Measurements from ENCODE around the gene SREBF1. TPM values are rescaled to one million over a fixed set of nuclear protein-coding genes. Genes with fewer than 3 reads are reported as not detected.

Gene SREBF1
- total RNA-seq, 2 experiments from 2014 or later = 218 to 229 TPM

DNA sequence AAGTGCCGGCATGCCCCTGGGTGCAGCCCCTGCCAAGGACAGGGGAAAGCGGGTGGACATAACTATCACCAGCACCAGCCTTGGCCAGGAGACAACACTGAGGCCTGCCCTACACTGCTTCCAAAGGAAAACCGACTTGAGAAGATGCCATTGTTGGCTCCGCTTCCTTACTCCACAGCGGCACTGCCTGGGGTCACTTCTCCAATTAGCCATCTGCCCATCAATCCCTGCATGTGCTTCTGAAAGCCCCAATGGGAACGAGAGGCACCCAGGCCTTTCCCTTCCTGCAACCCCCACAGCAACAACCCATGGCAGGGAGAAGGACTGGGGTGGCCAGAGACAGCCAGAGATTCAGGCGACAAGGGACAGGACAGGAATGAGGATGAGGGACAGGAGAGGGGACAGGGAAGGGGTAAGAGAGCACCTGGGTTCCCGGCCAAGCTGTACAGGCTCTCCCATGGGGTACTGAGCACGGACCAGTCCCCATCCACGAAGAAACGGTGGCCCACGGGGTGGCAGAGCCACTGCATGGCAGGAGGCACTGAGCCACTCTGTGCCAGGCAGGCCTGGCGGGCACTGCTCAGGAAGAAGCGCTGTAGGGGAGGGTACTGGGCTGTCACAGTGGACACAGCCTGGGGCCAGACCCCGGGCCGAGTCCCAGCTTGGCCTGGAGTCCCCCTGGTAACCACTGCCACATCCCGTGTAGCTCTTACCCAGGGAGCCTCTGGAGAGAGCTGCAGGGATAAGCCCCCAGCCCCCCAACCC, 21.2 kb downstream of the SREBF1 start:
- Mint-ChIP-seq H3K4me3 (no peak overlapping the region), H3K27ac (peak overlapping the region; percentile 42), H3K4me1 (peaks cover 35% of the 10 kb centered on the region), H3K9me3 (no peaks in the 10 kb centered on the region), H3K36me3 (peaks cover 26% of the 10 kb centered on the region), H3K27me3 (no peaks in the 10 kb centered on the region)
- POLR2A ChIA-PET = interaction anchor here (0.8 to 1.7 kb wide), 5 partner anchors 10 to 158 kb away, joined by 3 to 5 read pairs (median 4); no protein-coding TSS in a partner anchor
- ATAC-seq (ENCODE audit: low read depth) (no peak), DNase-seq (no peak)

DNA sequence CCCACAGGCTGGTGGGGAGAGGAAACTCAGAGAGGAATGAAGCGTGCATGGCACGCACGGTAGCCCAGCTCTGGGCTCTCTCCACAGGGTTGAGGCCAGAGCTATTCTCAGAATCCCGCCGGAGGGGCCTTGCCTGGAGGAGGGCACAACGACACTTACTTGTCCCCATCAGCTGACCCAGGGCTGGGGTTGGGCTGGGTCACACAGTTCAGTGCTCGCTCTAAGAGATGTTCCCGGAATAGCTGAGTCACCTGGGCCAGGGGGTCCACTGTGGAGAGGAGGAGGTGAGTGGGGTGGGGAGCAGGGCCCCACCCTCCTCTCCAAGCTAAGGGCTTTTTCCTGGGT, 21.8 kb downstream of the SREBF1 start:
- ATAC-seq (ENCODE audit: low read depth) = no peak
- Mint-ChIP-seq H3K4me3 (no peak overlapping the region), H3K27ac (no peak overlapping the region), H3K4me1 (peaks cover 29% of the 10 kb centered on the region), H3K36me3 (peaks cover 22% of the 10 kb centered on the region), H3K9me3 (no peaks in the 10 kb centered on the region), H3K27me3 (no peaks in the 10 kb centered on the region)
- POLR2A ChIA-PET = interaction anchor here (1.0 to 2.6 kb wide), 4 partner anchors 8 to 158 kb away, joined by 3 to 12 read pairs (median 4); no protein-coding TSS in a partner anchor
- DNase-seq = no peak

DNA sequence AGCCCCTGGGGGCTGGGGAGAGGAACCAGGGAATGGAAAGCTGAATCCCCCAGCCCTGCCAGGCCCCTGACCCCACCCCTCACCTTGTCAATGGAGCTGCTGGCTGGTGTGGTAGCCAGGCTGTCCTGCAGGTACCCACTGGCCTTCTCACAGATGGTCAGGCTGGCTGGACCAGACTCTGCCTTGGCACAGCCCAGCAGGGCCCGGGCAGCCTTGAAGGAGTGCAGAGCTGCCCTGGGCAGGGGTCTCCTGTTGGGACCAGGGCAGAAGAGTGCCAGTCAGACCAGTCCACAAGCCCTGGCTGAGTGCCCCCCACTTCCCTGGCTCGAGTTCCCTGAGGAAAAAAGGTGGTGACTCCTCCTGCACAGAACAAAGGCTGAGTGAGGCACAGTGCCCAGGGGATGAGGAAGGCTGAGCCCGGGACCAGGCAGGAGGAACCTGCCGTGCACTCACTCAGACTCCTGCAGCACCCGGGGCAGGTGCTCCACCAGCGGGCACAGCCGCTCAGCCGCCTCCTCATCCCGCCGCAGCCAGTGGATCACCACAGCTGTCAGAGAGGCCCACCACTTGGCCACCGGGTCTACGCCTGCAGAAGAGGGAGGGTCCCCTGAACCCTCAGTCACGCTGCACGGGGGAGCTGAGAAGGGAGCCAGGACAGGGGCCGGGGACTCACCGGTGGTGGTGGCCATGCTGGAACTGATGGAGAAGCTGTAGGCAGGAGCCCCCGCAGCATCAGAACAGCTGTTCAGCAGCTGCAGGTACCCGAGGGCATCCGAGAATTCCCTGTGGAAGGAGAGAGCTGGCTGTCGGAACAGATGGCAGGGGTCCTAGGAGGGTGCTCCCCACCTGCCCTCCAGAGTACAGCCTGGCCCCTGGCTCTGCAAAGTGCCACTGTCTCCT, 22.4 kb downstream of the SREBF1 start:
- ATAC-seq (ENCODE audit: low read depth) = no peak
- POLR2A ChIA-PET = interaction anchor here (1.0 to 2.6 kb wide), 5 partner anchors 8 to 46 kb away, joined by 3 to 12 read pairs (median 4); no protein-coding TSS in a partner anchor
- H3K36me3 Mint-ChIP-seq = peaks cover 16% of the 10 kb centered on the region
- peaks cover 23% of the 10 kb centered on the region for H3K4me1 Mint-ChIP-seq
- DNase-seq = no peak
- no peaks in the 10 kb centered on the region for H3K9me3 Mint-ChIP-seq
- H3K27ac Mint-ChIP-seq = no peak overlapping the region
- H3K4me3 Mint-ChIP-seq = no peak overlapping the region
- no peaks in the 10 kb centered on the region for H3K27me3 Mint-ChIP-seq

DNA sequence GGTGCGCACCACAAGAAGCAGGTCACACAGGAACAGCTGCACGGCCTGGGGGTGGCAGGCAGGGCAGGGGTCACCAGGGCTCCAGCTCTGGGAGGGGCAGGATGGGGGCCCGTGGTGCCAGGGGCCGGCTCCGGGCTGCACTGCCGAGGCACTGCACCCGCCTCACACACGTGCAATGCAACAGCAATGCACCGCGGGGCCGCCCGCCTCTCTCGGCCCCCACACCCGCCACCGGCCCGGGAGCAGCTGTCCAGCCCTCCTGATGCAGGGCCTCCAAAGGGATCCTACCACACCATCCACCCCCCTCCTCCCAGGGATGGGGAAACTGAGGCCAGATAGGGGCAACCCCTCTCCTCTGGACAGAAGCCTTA, 23.1 kb downstream of the SREBF1 start:
- Mint-ChIP-seq H3K27ac (no peak overlapping the region), H3K9me3 (no peaks in the 10 kb centered on the region), H3K36me3 (peaks cover 16% of the 10 kb centered on the region), H3K4me1 (peaks cover 19% of the 10 kb centered on the region), H3K4me3 (no peak overlapping the region), H3K27me3 (no peaks in the 10 kb centered on the region)
- DNase-seq (no peak), ATAC-seq (ENCODE audit: low read depth) (no peak)
- POLR2A ChIA-PET = interaction anchor here (1.2 to 2.6 kb wide), 4 partner anchors 9 to 46 kb away, joined by 3 to 12 read pairs (median 10); no protein-coding TSS in a partner anchor

DNA sequence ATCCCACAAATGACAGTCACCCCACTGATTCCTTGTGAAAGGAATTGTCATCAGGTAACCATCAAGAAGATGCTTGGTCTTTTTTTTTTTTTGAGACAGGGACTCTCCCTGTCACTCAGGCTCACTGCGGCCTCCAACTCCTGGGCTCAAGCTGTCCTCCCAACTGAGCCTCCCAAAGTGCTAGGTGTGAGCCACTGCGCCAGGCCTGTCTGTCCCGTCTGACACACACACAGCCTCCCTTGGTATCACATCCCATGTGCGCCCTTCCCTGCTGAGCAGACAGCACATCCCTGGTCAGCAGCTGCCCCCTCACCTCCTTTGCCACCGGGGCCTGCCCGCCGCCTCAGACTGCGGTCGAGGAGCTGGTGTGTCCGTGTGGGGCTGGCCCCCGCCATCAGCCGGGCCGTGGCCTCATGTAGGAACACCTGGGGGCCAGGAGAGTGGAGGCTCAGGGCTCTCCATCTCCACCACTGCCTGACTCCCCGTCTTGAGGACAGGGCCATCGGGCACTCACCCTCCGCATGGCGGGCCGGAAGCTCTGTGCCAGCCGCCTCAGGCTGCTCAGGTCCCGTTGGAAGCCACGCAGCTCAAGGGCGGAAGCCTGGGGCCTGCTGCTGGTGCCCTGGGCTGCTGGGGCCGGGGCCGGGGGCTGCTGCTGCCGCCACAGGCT, 23.6 kb downstream of the SREBF1 start:
- ATAC-seq (ENCODE audit: low read depth) = no peak
- no peak for DNase-seq
- Mint-ChIP-seq H3K36me3 (peaks cover 14% of the 10 kb centered on the region), H3K4me3 (no peak overlapping the region), H3K27ac (no peak overlapping the region), H3K9me3 (no peaks in the 10 kb centered on the region), H3K27me3 (no peaks in the 10 kb centered on the region), H3K4me1 (peaks cover 19% of the 10 kb centered on the region)
- POLR2A ChIA-PET = interaction anchor here (0.6 to 2.6 kb wide), 9 partner anchors 9 to 217 kb away, joined by 3 to 12 read pairs (median 3); partner anchors contain the start of gene SREBF1

DNA sequence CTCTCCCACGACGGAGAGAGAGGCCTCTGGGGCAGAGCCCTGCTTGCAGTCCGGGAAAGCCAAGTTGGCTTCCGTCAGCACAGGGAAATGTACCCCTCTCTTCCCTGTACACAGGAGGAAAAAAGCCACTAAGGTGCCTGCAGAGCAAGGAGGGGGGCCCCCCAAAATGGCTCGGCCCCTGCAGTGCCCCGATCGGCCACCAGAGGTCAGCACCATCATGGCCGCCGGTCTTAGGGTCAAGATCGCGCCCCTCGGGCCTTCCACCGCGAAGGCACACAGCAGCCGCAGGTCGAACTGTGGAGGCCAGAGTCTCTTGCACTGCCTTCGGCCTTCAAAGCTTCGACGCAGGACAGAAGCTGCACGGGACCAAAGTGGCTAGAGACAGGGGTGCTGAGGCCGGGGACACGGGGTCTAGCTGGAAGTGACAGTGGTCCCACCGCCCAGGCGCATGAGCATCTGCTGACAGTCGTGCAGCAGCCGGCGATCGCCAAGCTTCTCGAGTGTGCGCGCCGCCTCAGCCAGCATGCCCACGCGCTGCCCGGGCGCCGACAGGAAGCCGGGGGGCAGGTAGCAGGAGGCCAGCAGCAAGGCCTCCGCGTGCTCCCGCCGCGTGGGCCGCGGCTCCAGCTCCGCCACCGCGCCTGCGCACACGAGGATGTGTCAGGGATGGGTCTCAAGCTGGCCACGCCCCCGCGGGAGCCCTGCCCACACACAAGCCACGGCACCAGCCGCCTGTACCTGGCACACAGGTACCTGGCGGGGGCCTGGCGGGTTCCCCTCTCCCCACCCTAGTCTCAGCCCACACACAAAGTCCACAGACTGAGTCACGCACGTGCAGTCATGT, 24.4 kb downstream of the SREBF1 start:
- H3K4me3 Mint-ChIP-seq = no peak overlapping the region
- peaks cover 17% of the 10 kb centered on the region for H3K36me3 Mint-ChIP-seq
- H3K9me3 Mint-ChIP-seq = no peaks in the 10 kb centered on the region
- DNase-seq (peak; percentile 81), ATAC-seq (ENCODE audit: low read depth) (peak; percentile 17)
- H3K4me1 Mint-ChIP-seq = peaks cover 14% of the 10 kb centered on the region
- peak overlapping the region; percentile 34 for H3K27ac Mint-ChIP-seq
- H3K27me3 Mint-ChIP-seq = no peaks in the 10 kb centered on the region
- POLR2A ChIA-PET = interaction anchor here (0.6 to 2.6 kb wide), 11 partner anchors 8 to 218 kb away, joined by 3 to 12 read pairs (median 4); partner anchors contain the start of gene SREBF1

DNA sequence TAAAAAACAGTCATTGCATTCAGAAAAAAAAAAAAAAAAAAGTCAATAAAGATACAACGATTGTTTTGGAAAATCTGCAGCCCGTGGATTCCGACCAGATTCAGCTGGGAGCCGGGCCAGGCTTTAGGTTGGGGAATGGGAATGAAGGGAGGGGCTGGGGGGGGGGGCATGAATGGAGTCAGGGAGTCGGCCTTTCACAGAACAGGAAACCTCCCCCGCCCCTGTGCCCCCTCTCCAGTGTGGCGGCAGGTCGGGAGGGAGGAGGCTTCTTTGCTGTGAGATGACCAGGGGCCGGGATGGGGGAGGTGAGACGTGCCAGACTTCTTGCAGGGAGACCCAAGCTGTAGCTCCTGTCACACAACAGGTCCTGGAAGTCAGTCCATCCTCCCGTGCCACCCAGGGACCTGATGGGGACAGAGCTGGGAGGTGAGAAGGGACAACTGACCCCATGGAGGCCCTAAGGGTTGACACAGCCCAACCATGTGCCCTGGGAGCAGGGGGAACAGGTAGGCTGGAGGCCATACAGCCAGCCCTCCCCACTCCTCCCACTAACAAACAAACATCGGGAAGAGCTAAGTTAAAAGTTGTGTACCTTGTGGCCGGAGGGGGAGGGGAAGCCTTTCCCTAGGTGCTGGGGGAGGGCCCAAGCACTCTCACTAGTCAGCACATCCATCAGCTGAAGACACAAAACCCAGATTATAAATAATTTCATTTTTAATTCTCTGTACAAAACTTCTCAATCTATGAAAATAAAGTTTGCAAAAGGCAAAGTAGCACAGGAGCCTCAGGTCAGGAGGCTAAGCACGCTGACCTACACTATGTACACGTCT, 25.2 kb downstream of the SREBF1 start:
- POLR2A ChIA-PET = interaction anchor here (0.8 to 2.5 kb wide), 9 partner anchors 9 to 108 kb away, joined by 3 to 11 read pairs (median 4); partner anchors contain the start of gene SREBF1
- H3K4me1 Mint-ChIP-seq = peaks cover 16% of the 10 kb centered on the region
- ATAC-seq (ENCODE audit: low read depth) (no peak), DNase-seq (no peak)
- peaks cover 15% of the 10 kb centered on the region for H3K36me3 Mint-ChIP-seq
- H3K27ac Mint-ChIP-seq = peak overlapping the region; percentile 36
- no peaks in the 10 kb centered on the region for H3K9me3 Mint-ChIP-seq
- no peaks in the 10 kb centered on the region for H3K27me3 Mint-ChIP-seq
- peak overlapping the region; percentile 11 for H3K4me3 Mint-ChIP-seq

DNA sequence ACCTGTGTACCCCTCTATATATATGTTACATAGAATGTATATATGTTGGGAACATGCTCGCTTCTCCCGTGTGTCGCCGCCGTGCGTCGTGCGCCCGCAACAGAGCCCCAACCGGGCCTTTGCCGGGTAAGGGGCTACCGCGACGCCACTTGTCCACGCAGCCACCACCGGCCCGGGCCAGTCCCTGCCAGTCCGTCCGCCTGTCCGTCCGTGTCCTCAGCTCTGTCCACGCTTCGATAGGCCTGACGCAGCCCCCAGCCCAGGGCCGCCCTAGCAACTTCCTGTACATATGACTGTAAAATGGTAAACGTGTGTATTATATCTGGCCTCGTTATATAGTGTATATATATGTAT, 25.9 kb downstream of the SREBF1 start:
- ATAC-seq (ENCODE audit: low read depth) (no peak), DNase-seq (no peak)
- H3K27me3 Mint-ChIP-seq = no peaks in the 10 kb centered on the region
- peaks cover 18% of the 10 kb centered on the region for H3K4me1 Mint-ChIP-seq
- no peak overlapping the region for H3K27ac Mint-ChIP-seq
- H3K9me3 Mint-ChIP-seq = no peaks in the 10 kb centered on the region
- POLR2A ChIA-PET = interaction anchor here (0.8 to 1.6 kb wide), 3 partner anchors 11 to 25 kb away, joined by 4 to 6 read pairs (median 5); partner anchors contain the start of gene SREBF1
- H3K4me3 Mint-ChIP-seq = no peak overlapping the region
- peaks cover 13% of the 10 kb centered on the region for H3K36me3 Mint-ChIP-seq

DNA sequence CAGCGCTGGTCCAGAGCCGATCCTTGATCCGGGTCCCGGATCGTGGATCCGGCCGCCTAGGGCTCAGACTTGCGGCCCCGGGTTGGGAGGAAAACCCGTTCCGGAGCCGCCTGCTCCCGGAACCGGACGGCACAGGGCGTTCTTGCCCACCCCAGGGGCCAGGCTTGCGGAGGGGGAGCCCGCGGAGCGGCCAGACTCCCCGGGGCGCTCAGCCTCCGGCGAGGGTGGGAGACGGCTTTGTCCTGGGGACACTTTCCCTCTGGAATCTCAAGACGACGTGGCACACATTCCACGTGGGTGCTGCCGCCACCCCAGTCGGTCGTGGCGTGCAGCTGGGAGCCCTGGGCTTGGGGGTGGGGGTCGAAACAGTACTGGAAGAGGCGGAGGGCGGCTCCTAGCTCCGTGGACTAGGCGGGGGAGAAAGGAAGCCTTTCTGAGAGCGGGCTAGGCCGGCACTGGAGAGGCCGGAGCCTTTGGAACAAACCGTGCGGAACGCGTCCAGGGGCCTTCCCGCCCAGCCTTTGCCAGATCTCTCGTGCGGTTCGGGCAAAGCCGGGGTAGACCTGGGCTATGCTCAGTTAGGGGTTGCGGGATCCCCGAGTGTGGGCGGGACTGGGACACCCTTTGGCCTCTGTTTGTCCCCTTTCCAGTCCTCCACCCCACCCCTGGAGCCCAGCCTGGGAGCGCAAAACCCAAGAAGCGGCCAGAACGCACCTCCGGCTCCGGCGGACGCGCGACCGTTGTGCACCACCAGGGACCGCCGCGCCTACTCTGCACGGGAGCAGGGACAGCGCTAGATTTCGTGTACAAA, 26.5 kb downstream of the SREBF1 start:
- ATAC-seq (ENCODE audit: low read depth) (no peak), DNase-seq (no peak)
- peaks cover 16% of the 10 kb centered on the region for H3K4me1 Mint-ChIP-seq
- no peaks in the 10 kb centered on the region for H3K9me3 Mint-ChIP-seq
- POLR2A ChIA-PET = interaction anchor here (1.1 to 2.5 kb wide), 3 partner anchors 10 to 26 kb away, joined by 4 to 8 read pairs (median 5); partner anchors contain the start of gene SREBF1
- no peak overlapping the region for H3K27ac Mint-ChIP-seq
- no peak overlapping the region for H3K4me3 Mint-ChIP-seq
- H3K27me3 Mint-ChIP-seq = no peaks in the 10 kb centered on the region
- peaks cover 11% of the 10 kb centered on the region for H3K36me3 Mint-ChIP-seq

DNA sequence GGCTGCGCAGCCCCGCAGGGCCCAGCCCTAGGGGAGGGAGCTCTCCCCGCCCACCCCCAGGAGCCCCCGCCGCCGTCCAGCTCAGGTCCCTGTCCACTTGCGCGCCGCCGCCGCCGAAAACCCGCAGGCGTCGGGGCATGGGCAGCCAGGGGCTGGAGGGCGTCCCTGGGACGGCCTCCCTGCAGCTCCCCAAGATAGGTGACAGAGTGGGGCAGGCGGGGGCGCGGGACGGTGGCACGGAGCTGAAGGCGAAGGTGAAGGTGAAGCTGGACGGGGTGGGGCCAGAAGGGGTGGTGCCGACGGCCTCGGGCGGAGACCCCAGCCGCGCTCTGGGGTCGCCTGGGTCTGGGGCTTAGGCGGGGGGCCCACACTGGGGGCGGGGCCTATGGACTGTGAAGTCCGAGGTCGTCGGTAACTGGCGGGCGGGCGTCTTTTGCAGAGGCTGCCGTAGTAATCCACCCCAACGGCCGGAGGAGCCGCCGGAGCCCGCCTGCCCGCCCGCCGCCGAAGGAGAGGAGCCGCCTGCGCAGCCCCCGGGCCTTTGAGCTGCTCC, 27.2 kb downstream of the SREBF1 start:
- no peak for ATAC-seq (ENCODE audit: low read depth)
- Mint-ChIP-seq H3K27ac (no peak overlapping the region), H3K9me3 (no peaks in the 10 kb centered on the region), H3K4me1 (peaks cover 16% of the 10 kb centered on the region), H3K4me3 (no peak overlapping the region), H3K27me3 (no peaks in the 10 kb centered on the region), H3K36me3 (peaks cover 11% of the 10 kb centered on the region)
- DNase-seq = no peak
- POLR2A ChIA-PET = interaction anchor here (0.7 to 2.5 kb wide), 6 partner anchors 11 to 54 kb away, joined by 3 to 8 read pairs (median 4); partner anchors contain the start of gene SREBF1

All from activated naive CD8-positive, alpha-beta T cell treated with anti-CD3 and anti-CD28 coated beads, Interleukin-2, amount 10 ng/mL, durations not matched to agents 7 days and 5 days (primary cell).